Hematopoietic multipotent progenitor cell treated with erythropoietin and hydrocortisone succinate and interleukin-3 and kit ligand, for 6 days (in vitro differentiated cells): ENCODE measurements around the gene AGAP1.
A peak's percentile ranks its signal among the peaks of the same experiment; 100 is the strongest.

Experiments used
- DNase-seq: peaks from one replicate; pipeline ENCODE4 v3.0.0-alpha.2; 2015

The AGAP1 gene

GRCh38 chr2:235534678-235535422, 41.0 kb downstream of the AGAP1 start:
- DNase-seq = no peak

GRCh38 chr2:235535423-235536130, 41.7 kb downstream of the AGAP1 start:
- no peak for DNase-seq

- no peak for DNase-seq
Measured at GRCh38 chr2:235536711-235537110, 42.9 kb downstream of the AGAP1 start.

- DNase-seq = no peak
Measured at GRCh38 chr2:235537186-235537585, 43.3 kb downstream of the AGAP1 start.

- DNase-seq = no peak
Measured at GRCh38 chr2:235537587-235537986, 43.7 kb downstream of the AGAP1 start.

GRCh38 chr2:235538144-235538639, 44.3 kb downstream of the AGAP1 start:
- no peak for DNase-seq

- no peak for DNase-seq
Measured at GRCh38 chr2:235538981-235539380, 45.1 kb downstream of the AGAP1 start.

GRCh38 chr2:235539773-235540172, 45.9 kb downstream of the AGAP1 start:
- no peak for DNase-seq

GRCh38 chr2:235541016-235541415, 47.2 kb downstream of the AGAP1 start:
- DNase-seq = no peak

GRCh38 chr2:235541838-235542549, 48.2 kb downstream of the AGAP1 start:
- DNase-seq = no peak

- DNase-seq = no peak
Measured at GRCh38 chr2:235542733-235543127, 48.9 kb downstream of the AGAP1 start.

- no peak for DNase-seq
Measured at GRCh38 chr2:235543128-235543750, 49.4 kb downstream of the AGAP1 start.

GRCh38 chr2:235543851-235544688, 50.2 kb downstream of the AGAP1 start:
- no peak for DNase-seq

- no peak for DNase-seq
Measured at GRCh38 chr2:235544689-235544969, 50.8 kb downstream of the AGAP1 start.

GRCh38 chr2:235545339-235546150, 51.7 kb downstream of the AGAP1 start:
- DNase-seq = no peak

GRCh38 chr2:235546151-235546435, 52.2 kb downstream of the AGAP1 start:
- DNase-seq = no peak

- no peak for DNase-seq
Measured at GRCh38 chr2:235546436-235546835, 52.6 kb downstream of the AGAP1 start.

- no peak for DNase-seq
Measured at GRCh38 chr2:235549735-235550377, 56.0 kb downstream of the AGAP1 start.

- no peak for DNase-seq
Measured at GRCh38 chr2:235550378-235550760, 56.5 kb downstream of the AGAP1 start.

GRCh38 chr2:235550946-235551345, 57.1 kb downstream of the AGAP1 start:
- DNase-seq = no peak

- peak; percentile 45 for DNase-seq
Measured at GRCh38 chr2:235551965-235552364, 58.1 kb downstream of the AGAP1 start.
